Occipital lobe (tissue), 3 donors: ENCODE measurements around the gene C2orf66. TPM values are rescaled to one million over a fixed set of nuclear protein-coding genes. Genes with fewer than 3 reads are reported as not detected.

ENCODE experiments used
- DNase-seq: peaks from one replicate; lab custom pipeline; 2025; lab: John Stamatoyannopoulos, UW
- small RNA-seq: library from RNA; depleted of rRNA; stranded (forward); fragments of <200 nt; gene quantifications from one replicate; pipeline ENCODE3, GENCODE V24; 2014
- total RNA-seq: library from RNA; depleted of rRNA; stranded (reverse); fragments of >200 nt; gene quantifications from one replicate; pipeline ENCODE4 v1.2.3, GENCODE V29; 2014

Gene C2orf66
- total RNA-seq, 1 donor from 2014 or later: 0.16 TPM

DNA sequence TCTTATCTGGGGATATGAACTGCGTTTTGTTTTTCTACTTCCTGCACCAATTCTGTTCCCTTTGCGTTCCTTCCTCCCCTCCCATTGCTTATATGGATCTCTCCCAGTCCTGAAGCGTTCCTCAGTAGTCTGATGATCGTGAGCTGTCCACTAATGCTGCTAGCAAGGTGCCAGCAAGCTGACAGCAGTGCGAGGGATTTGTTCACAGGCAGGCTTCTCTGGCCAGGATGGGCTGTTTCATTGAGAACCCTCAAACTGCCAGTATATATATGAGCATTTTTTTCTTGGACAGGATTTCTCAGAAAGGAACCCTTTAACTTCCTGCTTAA, 49.8 kb downstream of the C2orf66 start:
- DNase-seq: no peak

DNA sequence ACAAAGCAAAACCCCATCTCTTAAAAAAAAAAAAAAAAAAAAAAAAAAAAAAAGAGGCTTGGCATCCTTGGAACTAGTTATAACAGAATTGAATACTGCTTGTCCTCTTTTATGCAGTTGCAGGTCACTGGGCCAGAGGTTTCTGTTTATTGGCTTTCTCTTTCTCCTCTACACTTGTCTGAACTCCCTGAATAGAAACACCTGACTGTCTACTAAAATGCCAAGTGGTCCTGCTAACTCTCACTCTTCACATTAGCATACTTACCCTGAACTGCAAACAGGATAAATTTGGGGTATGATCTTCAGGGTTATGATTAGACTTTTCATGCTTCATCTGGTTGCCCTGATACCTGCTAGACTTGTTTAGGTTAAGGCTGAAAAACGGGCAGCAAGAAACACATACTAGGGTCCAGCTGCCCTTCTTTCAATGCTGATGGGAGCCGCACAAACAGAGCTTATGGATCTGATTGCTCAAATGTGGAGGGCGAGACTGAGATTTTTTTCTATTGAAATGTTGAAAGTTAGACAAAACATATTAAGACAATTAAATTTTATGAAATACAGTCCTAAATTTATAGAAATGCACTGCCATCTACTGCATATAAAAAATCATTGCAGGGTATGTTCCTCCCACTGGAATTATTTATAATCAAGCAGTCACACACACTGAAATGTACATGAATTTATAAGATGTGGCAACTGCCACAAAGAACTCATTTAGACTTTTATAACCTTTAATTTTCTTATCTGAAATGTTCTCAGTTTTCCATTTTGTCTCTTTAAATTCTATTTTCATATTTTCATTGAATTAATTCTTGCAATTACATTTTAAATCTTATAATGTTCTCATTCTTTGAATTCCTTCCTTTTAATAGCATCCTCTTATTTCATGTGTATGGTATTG, 50.4 kb downstream of the C2orf66 start:
- no peak for DNase-seq

Small RNA genes within 50 kb of the gene (small RNA-seq; reads per million reads assigned to genes)
- not detected for gene AC012486.1

Other genes starting within 250 kb of the C2orf66 start
- 64.7 TPM for gene HECW2, start 215.8 kb downstream of the C2orf66 start, total RNA-seq
- gene CCDC150, start 169.6 kb downstream of the C2orf66 start, total RNA-seq: 3.9 TPM
- 50.7 TPM for gene GTF3C3, start 9.7 kb downstream of the C2orf66 start, total RNA-seq
- 105 TPM for gene PGAP1, start 117.4 kb upstream of the C2orf66 start, total RNA-seq